Dendritic cell treated with granulocyte-macrophage colony-stimulating factor and Interleukin-4, amounts not matched to agents 40 ng/mL and 50 ng/mL, for 4 days (primary cell): ENCODE data around the gene PTGES2.

ENCODE experiments used
- H3K27ac Mint-ChIP-seq: one replicate; pipeline ENCODE4 v1.8.0; 2022; ENCODE audit warnings: mild to moderate bottlenecking, mixed read lengths
- H3K27me3 Mint-ChIP-seq: one replicate; pipeline ENCODE4 v1.8.0; 2022; ENCODE audit warnings: mild to moderate bottlenecking, mixed read lengths
- H3K36me3 Mint-ChIP-seq: one replicate; pipeline ENCODE4 v1.8.0; 2022; ENCODE audit warnings: low read depth, mixed read lengths
- H3K4me1 Mint-ChIP-seq: one replicate; pipeline ENCODE4 v1.8.0; 2022; ENCODE audit warnings: low read depth, mixed read lengths
- H3K4me3 Mint-ChIP-seq: one replicate; pipeline ENCODE4 v1.8.0; 2022; ENCODE audit warnings: mild to moderate bottlenecking, moderate library complexity, mixed read lengths
- H3K9me3 Mint-ChIP-seq: one replicate; pipeline ENCODE4 v1.8.0; 2022; ENCODE audit warnings: mixed read lengths
- intact Hi-C: fragments of 100-400 bp; cut with micrococcal nuclease; formaldehyde crosslinking; loops from one replicate; pipeline ENCODE4 v1.15.0; 2022

PTGES2 gene

GRCh38 chr9:128161215-128161902 is 33.8 kb upstream of the PTGES2 start:
- Mint-ChIP-seq H3K27ac (no peak overlapping the region), H3K9me3 (no peaks in the 10 kb centered on the region), H3K36me3 (peaks cover 44% of the 10 kb centered on the region), H3K4me3 (peak overlapping the region; percentile 82), H3K27me3 (no peaks in the 10 kb centered on the region), H3K4me1 (peaks cover 34% of the 10 kb centered on the region)
- intact Hi-C loops, result no loop called here

- Mint-ChIP-seq H3K36me3 (peaks cover 36% of the 10 kb centered on the region), H3K4me1 (peaks cover 34% of the 10 kb centered on the region), H3K4me3 (peak overlapping the region; percentile 82), H3K27me3 (no peaks in the 10 kb centered on the region), H3K27ac (peak overlapping the region; percentile 78), H3K9me3 (no peaks in the 10 kb centered on the region)
- intact Hi-C loops, result no loop called here
These were observed 33.1 kb upstream of the PTGES2 start for GRCh38 chr9:128160603-128160987.

GRCh38 chr9:128159784-128160602 is 32.5 kb upstream of the PTGES2 start, which contains the start of gene BBLN:
Gene BBLN (plus strand): TSS chr9:128160265. CDS start chr9:128160408, 143 bp downstream.
- H3K9me3 Mint-ChIP-seq, result no peaks in the 10 kb centered on the region
- peak within 1 kb of the TSS; percentile 78 for H3K27ac Mint-ChIP-seq
- H3K4me3 Mint-ChIP-seq, result peak within 1 kb of the TSS; percentile 82
- H3K4me1 Mint-ChIP-seq, result peaks cover 34% of the 10 kb centered on the region
- no peaks in the 10 kb centered on the region for H3K27me3 Mint-ChIP-seq
- H3K36me3 Mint-ChIP-seq, result peaks cover 32% of the 10 kb centered on the region
- intact Hi-C loops, result no loop called here

- no peaks in the 10 kb centered on the region for H3K27me3 Mint-ChIP-seq
- peak overlapping the region; percentile 78 for H3K27ac Mint-ChIP-seq
- intact Hi-C loops, result no loop called here
- peaks cover 32% of the 10 kb centered on the region for H3K4me1 Mint-ChIP-seq
- H3K36me3 Mint-ChIP-seq, result peaks cover 27% of the 10 kb centered on the region
- no peaks in the 10 kb centered on the region for H3K9me3 Mint-ChIP-seq
- H3K4me3 Mint-ChIP-seq, result peak overlapping the region; percentile 82
These were observed 31.9 kb upstream of the PTGES2 start for GRCh38 chr9:128159522-128159783.

GRCh38 chr9:128155736-128156500 is 28.4 kb upstream of the PTGES2 start:
- no peaks in the 10 kb centered on the region for H3K9me3 Mint-ChIP-seq
- peaks cover 10% of the 10 kb centered on the region for H3K4me1 Mint-ChIP-seq
- H3K36me3 Mint-ChIP-seq, result no peaks in the 10 kb centered on the region
- no peak overlapping the region for H3K27ac Mint-ChIP-seq
- peaks cover 3% of the 10 kb centered on the region for H3K27me3 Mint-ChIP-seq
- no peak overlapping the region for H3K4me3 Mint-ChIP-seq
- intact Hi-C loops, result no loop called here

- H3K4me1 Mint-ChIP-seq, result peaks cover 7% of the 10 kb centered on the region
- intact Hi-C loops, result no loop called here
These were observed 26.6 kb upstream of the PTGES2 start for GRCh38 chr9:128153947-128154695.

GRCh38 chr9:128153060-128153946 is 25.8 kb upstream of the PTGES2 start:
- no peaks in the 10 kb centered on the region for H3K9me3 Mint-ChIP-seq
- H3K27ac Mint-ChIP-seq, result no peak overlapping the region
- peaks cover 15% of the 10 kb centered on the region for H3K27me3 Mint-ChIP-seq
- no peaks in the 10 kb centered on the region for H3K36me3 Mint-ChIP-seq
- peaks cover 6% of the 10 kb centered on the region for H3K4me1 Mint-ChIP-seq
- no peak overlapping the region for H3K4me3 Mint-ChIP-seq
- intact Hi-C loops, result no loop called here

More at GRCh38 chr9:128153947-128154695, 26.6 kb upstream of the PTGES2 start:
- Mint-ChIP-seq H3K4me3 (no peak overlapping the region), H3K27ac (no peak overlapping the region), H3K36me3 (no peaks in the 10 kb centered on the region), H3K27me3 (peaks cover 15% of the 10 kb centered on the region), H3K9me3 (no peaks in the 10 kb centered on the region)

GRCh38 chr9:128152133-128153059 is 24.9 kb upstream of the PTGES2 start:
- Mint-ChIP-seq H3K27me3 (peaks cover 15% of the 10 kb centered on the region), H3K9me3 (no peaks in the 10 kb centered on the region)

GRCh38 chr9:128151309-128152132 is 24.0 kb upstream of the PTGES2 start:
- Mint-ChIP-seq H3K4me1 (peaks cover 6% of the 10 kb centered on the region), H3K9me3 (no peaks in the 10 kb centered on the region), H3K36me3 (no peaks in the 10 kb centered on the region), H3K27ac (no peak overlapping the region), H3K4me3 (no peak overlapping the region), H3K27me3 (peaks cover 15% of the 10 kb centered on the region)
- intact Hi-C loops, result no loop called here

More at GRCh38 chr9:128152133-128153059, 24.9 kb upstream of the PTGES2 start:
- Mint-ChIP-seq H3K4me3 (no peak overlapping the region), H3K36me3 (no peaks in the 10 kb centered on the region), H3K27ac (no peak overlapping the region), H3K4me1 (peaks cover 6% of the 10 kb centered on the region)
- intact Hi-C loops, result no loop called here

- Mint-ChIP-seq H3K4me1 (peaks cover 6% of the 10 kb centered on the region), H3K4me3 (no peak overlapping the region), H3K9me3 (no peaks in the 10 kb centered on the region), H3K36me3 (no peaks in the 10 kb centered on the region), H3K27me3 (peaks cover 15% of the 10 kb centered on the region), H3K27ac (no peak overlapping the region)
- intact Hi-C loops, result no loop called here
These were observed 23.2 kb upstream of the PTGES2 start for GRCh38 chr9:128150594-128151308.

GRCh38 chr9:128149951-128150593 is 22.5 kb upstream of the PTGES2 start:
- no peak overlapping the region for H3K4me3 Mint-ChIP-seq
- no peak overlapping the region for H3K27ac Mint-ChIP-seq
- no peaks in the 10 kb centered on the region for H3K36me3 Mint-ChIP-seq
- intact Hi-C loops, result no loop called here
- no peaks in the 10 kb centered on the region for H3K9me3 Mint-ChIP-seq
- peaks cover 6% of the 10 kb centered on the region for H3K4me1 Mint-ChIP-seq
- peaks cover 15% of the 10 kb centered on the region for H3K27me3 Mint-ChIP-seq
